Stomach (tissue), 19 donors: ENCODE data around the gene KDM1B. TPM values are rescaled to one million over a fixed set of nuclear protein-coding genes. Genes with fewer than 3 reads are reported as not detected.

ENCODE experiments used
- DNase-seq, 2 donors: peaks; one replicate each; pipeline versions ENCODE4 v3.0.0 to v3.0.0-alpha.2; 2013 to 2019
- H3K27ac ChIP-seq, 5 donors: fragments of 200-600 bp in 4 of 5; sonication (generic) in 4 of 5; one replicate each; pipeline ENCODE4 v1.5.1; 2013 to 2019; ENCODE audit warnings: mild to moderate bottlenecking in 1 of 5, moderate library complexity in 1 of 5
- H3K27me3 ChIP-seq, 3 donors: fragments of 200-600 bp; sonication (generic); one replicate each; pipeline ENCODE4 v1.5.1; 2017 to 2019; ENCODE audit warnings: mixed run types in 1 of 3
- H3K36me3 ChIP-seq, 4 donors: fragments of 200-600 bp; sonication (generic); 1 replicate in 3 of 4; 2 replicates in 1 of 4; pipeline ENCODE4 v1.5.1; 2016 to 2019
- H3K4me1 ChIP-seq, 4 donors: fragments of 200-600 bp; sonication (generic); one replicate each; pipeline ENCODE4 v1.5.1; 2016 to 2019
- H3K4me3 ChIP-seq, 4 donors: fragments of 200-600 bp; sonication (generic) in 3 of 4; one replicate each; pipeline ENCODE4 v1.5.1; 2016 to 2019; ENCODE audit warnings: mild to moderate bottlenecking in 1 of 4
- H3K9me3 ChIP-seq, 4 donors: fragments of 200-600 bp; sonication (generic); one replicate each; pipeline ENCODE4 v1.5.1; 2016 to 2019
- EP300 ChIP-seq: sonication (generic); formaldehyde crosslinking; IDR thresholded peaks from one replicate; pipeline ENCODE4 v1.6.1; 2017; ENCODE audit warnings: antibody characterized with exemption
- POLR2A ChIP-seq, 4 donors: fragments of 450-650 bp; IDR thresholded peaks; one replicate each; pipeline ENCODE4 v1.6.1; 2016; ENCODE audit warnings: antibody characterized with exemption in 4 of 4, control low read depth in 2 of 4, mild to moderate bottlenecking in 1 of 4, moderate library complexity in 1 of 4
- POLR2AphosphoS5 ChIP-seq, 3 donors: sonication (generic); formaldehyde crosslinking; IDR thresholded peaks; one replicate each; pipeline ENCODE4 v1.6.1; 2016; ENCODE audit warnings: antibody characterized with exemption in 3 of 3
- WGBS, 5 donors: extraction: QIAGEN DNeasy Blood & Tissue Kit in 3 of 5; methylation state at CpG; one replicate each; pipeline versions ENCODE4 v1.1.5 to v1.1.7; 2013 to 2018; 5-methylcytosine and 5-hydroxymethylcytosine counted together
- intact Hi-C: fragments of 100-400 bp; cut with DNase I; formaldehyde crosslinking; loops from one replicate; pipeline ENCODE4 v1.15.1; 2023; ENCODE audit warnings: low total_unique reads
- long read RNA-seq, 10 donors: transcript quantifications; one replicate each; lab custom pipeline, GENCODE V29; 2026
- polyA plus RNA-seq, 3 donors: library from polyadenylated mRNA; stranded (reverse); fragments of 200-250 nt; gene quantifications; one replicate each; pipeline ENCODE4 v1.2.3, GENCODE V29; 2013
- total RNA-seq, 5 donors: library from RNA; depleted of rRNA; stranded (reverse); fragments of >200 nt; gene quantifications; one replicate each; pipeline versions ENCODE4 v1.1.0 to v1.2.3, GENCODE V29; 2014 to 2016
- TF ChIP-seq, protein P1 (sequence below), 7 experiments: fragments of 450-650 bp in 4 of 7; fragments of 200-600 bp in 3 of 7; sonication (generic) in 3 of 7; IDR thresholded peaks; one replicate each; pipeline ENCODE4 v1.5.1; 2016 to 2019; ENCODE audit warnings: antibody characterized with exemption in 7 of 7, control low read depth in 2 of 7, mild to moderate bottlenecking in 1 of 7
- donor health status: healthy with polysubstance abuse.
- donor health status: Bipolar disorder and iron deficiency.
- donor health status: healthy.

Gene KDM1B, protein sequence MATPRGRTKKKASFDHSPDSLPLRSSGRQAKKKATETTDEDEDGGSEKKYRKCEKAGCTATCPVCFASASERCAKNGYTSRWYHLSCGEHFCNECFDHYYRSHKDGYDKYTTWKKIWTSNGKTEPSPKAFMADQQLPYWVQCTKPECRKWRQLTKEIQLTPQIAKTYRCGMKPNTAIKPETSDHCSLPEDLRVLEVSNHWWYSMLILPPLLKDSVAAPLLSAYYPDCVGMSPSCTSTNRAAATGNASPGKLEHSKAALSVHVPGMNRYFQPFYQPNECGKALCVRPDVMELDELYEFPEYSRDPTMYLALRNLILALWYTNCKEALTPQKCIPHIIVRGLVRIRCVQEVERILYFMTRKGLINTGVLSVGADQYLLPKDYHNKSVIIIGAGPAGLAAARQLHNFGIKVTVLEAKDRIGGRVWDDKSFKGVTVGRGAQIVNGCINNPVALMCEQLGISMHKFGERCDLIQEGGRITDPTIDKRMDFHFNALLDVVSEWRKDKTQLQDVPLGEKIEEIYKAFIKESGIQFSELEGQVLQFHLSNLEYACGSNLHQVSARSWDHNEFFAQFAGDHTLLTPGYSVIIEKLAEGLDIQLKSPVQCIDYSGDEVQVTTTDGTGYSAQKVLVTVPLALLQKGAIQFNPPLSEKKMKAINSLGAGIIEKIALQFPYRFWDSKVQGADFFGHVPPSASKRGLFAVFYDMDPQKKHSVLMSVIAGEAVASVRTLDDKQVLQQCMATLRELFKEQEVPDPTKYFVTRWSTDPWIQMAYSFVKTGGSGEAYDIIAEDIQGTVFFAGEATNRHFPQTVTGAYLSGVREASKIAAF
- total RNA-seq (10 to 100 TPM in 1 of 5 donors, 1 to 10 TPM in 4; 2.6 to 12.9 (median 3.6) TPM), polyA plus RNA-seq (10 to 100 TPM in 1 of 3 donors, 1 to 10 TPM in 2; 2.5 to 10.4 (median 4.5) TPM)
- long read RNA-seq, donor 1: 0 reads
- long read RNA-seq, donor 2: 0 reads
- long read RNA-seq, donor 3: 0 reads
- long read RNA-seq, donor 4: 0 reads
- long read RNA-seq, donor 5: 0 reads
- long read RNA-seq, donor 6, partial matches to known transcripts: 499 of 595 reads
- long read RNA-seq, donor 6, other reads (novel, unspliced or antisense): 96 of 595 reads
- long read RNA-seq, donor 7: 0 reads
- long read RNA-seq, donor 8: 0 reads
- long read RNA-seq, donor 9, partial matches to known transcripts: 7 of 7 reads
- long read RNA-seq, donor 9, other reads (novel, unspliced or antisense): 0 of 7 reads
- long read RNA-seq, donor 10, partial matches to known transcripts: 55 of 77 reads
- long read RNA-seq, donor 10, other reads (novel, unspliced or antisense): 22 of 77 reads

DNA sequence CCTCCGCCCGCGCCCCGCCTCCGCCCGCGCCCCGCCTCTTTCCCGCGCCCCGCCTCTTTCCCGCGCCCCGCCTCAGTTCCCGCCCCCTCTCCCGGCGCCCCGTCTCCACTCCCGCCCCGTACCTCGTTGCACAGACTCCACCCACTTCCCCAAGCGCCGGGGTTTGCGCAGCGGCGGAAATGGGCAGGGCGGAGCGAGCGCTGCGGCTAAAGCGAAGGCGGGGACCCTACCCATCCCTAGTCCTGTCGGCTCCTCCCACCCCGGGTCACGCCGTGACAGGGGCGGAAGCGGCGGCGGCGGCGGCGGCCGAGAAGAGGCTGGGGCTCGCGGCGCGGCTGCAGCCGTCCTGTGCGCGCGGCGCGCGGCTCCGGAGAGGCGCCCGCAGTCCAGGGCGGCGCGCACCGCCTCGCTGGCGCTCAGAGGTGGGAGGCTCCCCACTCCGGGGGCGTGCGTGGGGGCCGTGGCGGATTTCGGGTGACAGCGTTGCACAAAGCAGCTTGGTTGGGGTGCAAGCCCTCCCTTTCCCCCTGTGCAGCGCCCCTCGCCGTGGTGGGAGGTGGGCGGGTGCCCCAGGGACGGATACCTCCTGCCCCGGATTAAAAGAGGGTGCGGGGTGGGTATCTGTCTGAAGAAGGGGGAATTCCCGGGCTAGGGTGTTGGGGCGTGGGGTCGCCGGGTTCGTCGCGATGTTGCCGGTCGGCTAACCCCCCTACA is at the start of gene KDM1B:
KDM1B (plus strand) TSS at position 273 of the 714 bp plus-strand sequence. CDS start 4,474 bp downstream, outside the sequence.
- H3K27ac ChIP-seq: peak within 1 kb of the TSS; percentile 89 to 97 (median 92)
- peaks cover 0 to 8% (median 7%) of the 10 kb centered on the region in 4 donors for H3K36me3 ChIP-seq
- WGBS, 5 donors: 0 to 2% (median 1%) methylated on average over 31 to 87 of the region's 87 CpGs
- H3K27me3 ChIP-seq: no peaks in the 10 kb centered on the region
- no peaks in the 10 kb centered on the region for H3K9me3 ChIP-seq
- TF ChIP-seq POLR2AphosphoS5 (IDR thresholded peaks at IDR 0.05): peak; percentile 78 to 94 (median 81)
- no peak for TF ChIP-seq POLR2A (IDR thresholded peaks at IDR 0.05)
- TF ChIP-seq EP300: no peak
- intact Hi-C loops: no loop called here
- DNase-seq: peak; percentile 99 to 100
- peaks cover 7 to 36% (median 20%) of the 10 kb centered on the region in 4 donors for H3K4me1 ChIP-seq
- peak within 1 kb of the TSS; percentile 89 to 96 (median 92) for H3K4me3 ChIP-seq

GRCh38 chr6:18107061-18107460 is 48.2 kb upstream of the KDM1B start:
- no peak for DNase-seq
- 93 to 100% (median 95%) methylated on average over 1 of the region's 1 CpG for WGBS, 5 donors
- no peak overlapping the region for H3K27ac ChIP-seq
- H3K36me3 ChIP-seq: no peaks in the 10 kb centered on the region
- TF ChIP-seq EP300 (no peak), POLR2A (IDR thresholded peaks at IDR 0.05) (no peak), POLR2AphosphoS5 (IDR thresholded peaks at IDR 0.05) (no peak)
- TF ChIP-seq, protein P1, sequence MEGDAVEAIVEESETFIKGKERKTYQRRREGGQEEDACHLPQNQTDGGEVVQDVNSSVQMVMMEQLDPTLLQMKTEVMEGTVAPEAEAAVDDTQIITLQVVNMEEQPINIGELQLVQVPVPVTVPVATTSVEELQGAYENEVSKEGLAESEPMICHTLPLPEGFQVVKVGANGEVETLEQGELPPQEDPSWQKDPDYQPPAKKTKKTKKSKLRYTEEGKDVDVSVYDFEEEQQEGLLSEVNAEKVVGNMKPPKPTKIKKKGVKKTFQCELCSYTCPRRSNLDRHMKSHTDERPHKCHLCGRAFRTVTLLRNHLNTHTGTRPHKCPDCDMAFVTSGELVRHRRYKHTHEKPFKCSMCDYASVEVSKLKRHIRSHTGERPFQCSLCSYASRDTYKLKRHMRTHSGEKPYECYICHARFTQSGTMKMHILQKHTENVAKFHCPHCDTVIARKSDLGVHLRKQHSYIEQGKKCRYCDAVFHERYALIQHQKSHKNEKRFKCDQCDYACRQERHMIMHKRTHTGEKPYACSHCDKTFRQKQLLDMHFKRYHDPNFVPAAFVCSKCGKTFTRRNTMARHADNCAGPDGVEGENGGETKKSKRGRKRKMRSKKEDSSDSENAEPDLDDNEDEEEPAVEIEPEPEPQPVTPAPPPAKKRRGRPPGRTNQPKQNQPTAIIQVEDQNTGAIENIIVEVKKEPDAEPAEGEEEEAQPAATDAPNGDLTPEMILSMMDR (IDR thresholded peaks at IDR 0.05): no peak
- H3K4me1 ChIP-seq: no peaks in the 10 kb centered on the region
- H3K9me3 ChIP-seq: peaks cover 0 to 13% (median 3%) of the 10 kb centered on the region in 4 donors
- no peaks in the 10 kb centered on the region for H3K27me3 ChIP-seq
- no peak overlapping the region for H3K4me3 ChIP-seq
- intact Hi-C loops: no loop called here

DNA sequence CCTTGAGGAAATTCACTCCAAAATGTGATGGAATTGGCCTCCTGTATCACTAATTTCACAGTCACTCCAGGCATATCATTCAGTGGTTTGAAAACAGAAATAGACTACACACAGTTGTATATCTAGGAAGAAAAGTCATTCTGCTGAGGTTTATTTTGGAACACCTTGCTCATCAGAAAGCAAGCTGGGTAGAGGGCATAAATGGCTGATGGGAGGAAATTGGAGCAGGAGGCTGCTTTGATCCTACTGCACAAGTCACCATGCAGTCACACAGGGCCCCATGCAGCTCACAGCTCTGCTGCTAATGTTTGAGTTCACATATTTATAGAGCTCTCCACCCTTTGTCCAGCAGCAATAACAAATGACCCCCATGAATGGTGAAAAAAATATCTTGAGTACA is 45.1 kb upstream of the KDM1B start:
- TF ChIP-seq POLR2AphosphoS5 (IDR thresholded peaks at IDR 0.05) (no peak), POLR2A (IDR thresholded peaks at IDR 0.05) (no peak), EP300 (no peak)
- TF ChIP-seq, protein P1 (IDR thresholded peaks at IDR 0.05): no peak
- DNase-seq: peak in 1 of 2 donors; percentile 28
- Histone ChIP-seq H3K27me3 (no peaks in the 10 kb centered on the region), H3K4me3 (no peak overlapping the region), H3K27ac (no peak overlapping the region), H3K9me3 (peaks cover 0 to 13% (median 3%) of the 10 kb centered on the region in 4 donors), H3K36me3 (no peaks in the 10 kb centered on the region), H3K4me1 (no peaks in the 10 kb centered on the region)
- intact Hi-C loops: no loop called here

GRCh38 chr6:18115356-18115755 is 39.9 kb upstream of the KDM1B start:
- Histone ChIP-seq H3K4me3 (no peak overlapping the region), H3K36me3 (no peaks in the 10 kb centered on the region), H3K27ac (no peak overlapping the region), H3K4me1 (no peaks in the 10 kb centered on the region), H3K9me3 (no peaks in the 10 kb centered on the region), H3K27me3 (no peaks in the 10 kb centered on the region)
- WGBS, 5 donors: 81 to 87% (median 85%) methylated on average over 2 of the region's 2 CpGs
- DNase-seq: no peak
- intact Hi-C loops: no loop called here
- TF ChIP-seq POLR2AphosphoS5 (IDR thresholded peaks at IDR 0.05): no peak
- TF ChIP-seq, protein P1 (IDR thresholded peaks at IDR 0.05): no peak
- TF ChIP-seq POLR2A (IDR thresholded peaks at IDR 0.05): no peak
- TF ChIP-seq EP300: no peak
